Superior temporal gyrus (tissue), 1 donor: ENCODE results near the gene STAP2.

Experiments used
- DNase-seq: peaks from one replicate; pipeline ENCODE4 v3.0.0-alpha.2; 2016; ENCODE audit errors: extremely low spot score

STAP2 gene

DNA sequence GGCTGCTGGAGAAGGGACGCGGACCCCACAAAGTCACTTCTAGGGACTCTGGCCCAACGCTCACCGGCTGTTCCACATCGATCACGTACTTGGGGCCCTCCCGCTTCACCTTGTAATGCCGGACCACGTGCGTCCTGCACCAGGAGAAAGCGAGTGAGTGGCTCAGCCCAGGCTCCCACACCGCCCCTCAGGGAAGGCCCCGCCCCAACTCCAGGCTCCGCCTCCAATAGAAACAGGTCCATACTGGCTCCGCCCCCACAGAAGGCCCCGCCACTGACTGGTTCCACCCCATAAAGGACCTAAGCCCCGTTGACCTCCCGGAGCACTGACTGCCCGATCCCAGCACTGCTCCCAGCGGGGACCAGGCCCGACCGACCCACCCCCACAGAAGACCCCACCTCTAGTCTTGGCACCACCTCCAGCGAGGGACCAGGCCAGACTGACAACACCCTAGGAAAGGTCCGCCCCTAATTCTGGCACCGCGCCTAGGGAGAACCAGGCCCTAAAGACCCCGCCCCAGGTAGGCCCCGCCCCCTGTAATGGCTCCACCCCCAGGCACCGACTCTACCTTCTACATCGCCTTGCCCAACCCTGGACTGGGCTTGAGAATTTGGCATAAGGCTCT is 11.3 kb downstream of the STAP2 start:
- DNase-seq = peak; percentile 40

DNA sequence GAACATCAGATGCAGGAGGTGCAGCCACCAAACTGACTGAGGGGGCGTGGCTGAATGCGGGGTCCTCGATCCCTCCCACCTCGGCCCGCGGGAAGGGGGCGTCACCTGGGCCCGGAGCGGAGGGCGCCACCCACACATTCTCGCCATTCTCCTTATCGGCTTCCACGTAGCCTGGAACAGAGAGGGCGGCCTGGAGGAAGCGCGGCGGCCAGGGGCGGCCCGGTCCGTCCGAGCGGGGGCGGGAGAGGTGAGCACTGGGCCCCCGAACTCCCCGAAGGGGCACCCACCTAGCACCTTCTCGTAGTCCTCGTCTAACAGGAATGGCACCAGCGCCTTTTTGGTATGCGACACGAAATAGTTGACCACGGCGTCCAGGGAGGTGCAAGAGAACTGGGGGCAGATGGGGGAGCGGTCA is 11.8 kb downstream of the STAP2 start:
- DNase-seq = no peak

DNA sequence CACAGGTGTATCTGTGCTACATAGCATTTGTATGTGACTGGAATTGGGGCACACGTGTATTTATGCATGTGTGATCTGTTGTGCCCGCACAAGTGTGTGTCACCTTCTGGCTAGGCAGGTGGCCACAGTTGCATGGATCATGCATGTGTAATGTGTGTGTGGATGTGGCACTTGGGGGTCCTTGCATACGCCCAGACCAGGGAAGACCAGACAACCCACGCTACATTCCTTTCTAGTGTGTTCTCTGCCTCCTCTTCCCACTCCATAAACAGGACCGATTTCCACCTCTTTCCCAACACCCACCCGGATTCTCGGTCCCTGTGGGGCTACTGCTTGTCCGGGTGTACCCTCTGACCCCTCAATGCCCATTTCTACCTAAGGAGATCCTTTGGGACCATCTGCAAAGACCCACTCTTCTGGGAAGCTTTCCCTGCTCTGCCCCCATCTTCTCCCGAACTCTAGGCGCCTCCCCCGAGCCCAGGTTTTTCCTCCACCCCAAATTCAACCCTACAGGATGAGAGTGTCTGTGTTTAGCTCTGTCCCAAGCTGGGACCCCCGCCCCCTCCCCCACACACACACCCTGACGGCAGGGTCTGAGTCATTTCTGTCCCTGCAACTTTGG is 12.3 kb downstream of the STAP2 start:
- DNase-seq = no peak

DNA sequence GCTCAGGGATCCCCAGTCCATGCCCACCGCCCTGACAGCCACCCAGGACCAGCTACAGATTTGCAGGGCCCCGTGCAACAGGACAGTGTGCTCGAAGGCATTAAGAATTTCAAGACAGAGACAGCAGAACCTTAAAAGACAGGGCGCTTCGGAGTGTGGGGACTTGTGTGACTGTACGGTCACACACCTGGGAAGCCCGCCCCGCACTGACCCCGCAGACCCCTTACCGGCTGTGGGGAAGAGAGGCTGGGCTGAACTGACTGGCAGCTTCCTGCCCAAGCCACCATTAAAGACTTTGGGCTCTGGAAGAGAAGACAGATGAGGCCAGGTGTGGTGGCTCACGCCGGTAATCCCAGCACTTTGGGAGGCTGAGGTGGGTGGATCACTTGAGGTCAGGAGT is 14.4 kb downstream of the STAP2 start:
- DNase-seq = no peak

DNA sequence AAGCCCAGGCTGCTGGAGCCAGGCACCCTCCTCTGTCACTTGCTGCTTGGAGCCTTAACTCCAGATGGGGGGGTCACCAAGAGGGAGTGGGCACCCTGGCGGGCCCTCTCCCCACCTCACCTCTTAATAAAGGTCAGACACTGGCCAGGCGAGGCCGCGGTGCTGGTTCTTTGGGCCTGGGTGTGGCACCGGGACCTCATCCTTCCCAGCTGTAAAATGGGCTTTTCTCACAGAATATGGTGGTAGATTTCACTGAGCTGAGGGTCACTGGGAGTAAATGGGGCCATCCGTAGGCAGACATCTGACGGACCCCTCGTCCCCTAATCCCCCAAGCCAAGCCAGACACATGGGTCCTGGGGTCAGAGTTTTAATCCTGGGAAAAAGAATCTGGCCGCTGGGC is 14.9 kb downstream of the STAP2 start:
- DNase-seq = no peak

DNA sequence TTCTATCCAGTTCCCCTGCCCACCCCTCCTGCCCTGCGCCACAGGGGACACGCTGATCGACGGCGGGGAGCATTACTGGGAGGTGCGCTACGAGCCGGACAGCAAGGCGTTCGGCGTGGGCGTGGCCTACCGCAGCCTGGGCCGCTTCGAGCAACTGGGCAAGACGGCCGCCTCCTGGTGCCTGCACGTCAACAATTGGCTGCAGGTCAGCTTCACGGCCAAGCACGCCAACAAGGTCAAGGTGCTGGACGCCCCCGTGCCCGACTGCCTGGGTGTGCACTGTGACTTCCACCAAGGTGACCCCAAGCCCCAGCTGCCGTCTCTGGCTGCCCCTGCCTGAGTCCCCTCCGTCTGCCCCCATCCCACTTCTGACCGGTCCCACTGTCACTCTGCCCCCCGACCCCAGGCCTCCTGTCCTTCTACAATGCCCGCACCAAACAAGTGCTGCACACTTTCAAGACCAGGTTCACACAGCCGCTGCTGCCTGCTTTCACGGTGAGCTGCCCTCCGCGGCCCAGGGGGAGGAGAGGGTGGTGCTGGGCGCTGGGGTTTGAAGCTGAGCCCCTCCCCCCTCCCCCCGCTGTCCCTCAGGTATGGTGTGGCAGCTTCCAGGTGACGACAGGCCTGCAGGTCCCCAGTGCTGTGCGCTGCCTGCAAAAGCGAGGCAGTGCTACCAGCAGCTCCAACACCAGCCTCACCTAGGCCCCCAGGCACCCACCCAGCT is 15.5 kb downstream of the STAP2 start:
- no peak for DNase-seq

DNA sequence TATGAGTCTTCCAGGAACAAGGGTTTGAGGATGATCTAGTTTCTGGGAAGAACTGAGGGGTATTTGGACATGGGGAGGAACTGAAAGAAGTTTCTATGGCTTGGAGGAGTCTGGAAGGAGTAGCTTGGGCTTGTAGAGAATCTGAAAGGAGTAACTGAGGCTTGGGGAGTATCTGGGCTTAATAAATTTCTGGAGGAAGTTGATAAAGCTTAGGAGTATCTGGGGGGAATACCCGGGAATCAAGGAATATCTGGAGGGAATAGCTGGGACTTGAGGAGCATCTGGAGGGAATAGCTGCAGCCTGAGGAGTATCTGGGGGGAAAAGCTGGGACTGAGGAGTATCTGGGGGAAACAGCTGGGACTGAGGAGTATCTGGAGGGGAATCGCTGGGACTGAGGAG is 18.2 kb downstream of the STAP2 start:
- no peak for DNase-seq

DNA sequence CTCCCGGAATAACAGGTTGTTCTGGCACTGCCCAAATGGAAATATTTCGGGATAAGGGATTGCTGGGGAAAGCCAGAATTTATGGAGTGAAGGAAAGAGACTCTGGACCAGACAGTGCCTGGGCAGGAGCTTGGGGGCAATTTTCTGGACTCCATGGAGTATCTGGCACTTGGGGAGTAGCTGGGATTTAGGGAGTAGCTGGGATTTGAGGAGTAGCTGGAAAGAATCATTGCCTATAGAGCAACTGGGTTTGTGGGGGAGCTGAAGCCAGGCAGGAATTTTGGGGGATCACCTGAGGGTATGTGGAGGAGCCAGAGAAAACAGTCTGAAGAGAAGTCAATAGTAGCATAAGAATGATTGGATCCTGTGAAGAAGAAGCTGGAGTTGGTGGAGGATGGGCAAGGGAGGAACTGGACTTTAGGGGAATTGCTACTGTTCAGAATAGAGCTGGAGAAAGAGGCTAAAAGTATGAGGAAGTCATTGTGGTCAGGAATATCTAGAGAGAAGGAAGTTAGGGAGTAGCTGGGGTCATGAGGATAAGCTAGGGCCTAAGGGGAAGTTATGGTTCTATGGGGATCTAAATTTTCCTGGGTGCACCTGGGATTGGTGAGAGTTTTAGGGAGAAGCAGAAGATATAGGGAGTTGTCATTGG is 19.4 kb downstream of the STAP2 start:
- no peak for DNase-seq

DNA sequence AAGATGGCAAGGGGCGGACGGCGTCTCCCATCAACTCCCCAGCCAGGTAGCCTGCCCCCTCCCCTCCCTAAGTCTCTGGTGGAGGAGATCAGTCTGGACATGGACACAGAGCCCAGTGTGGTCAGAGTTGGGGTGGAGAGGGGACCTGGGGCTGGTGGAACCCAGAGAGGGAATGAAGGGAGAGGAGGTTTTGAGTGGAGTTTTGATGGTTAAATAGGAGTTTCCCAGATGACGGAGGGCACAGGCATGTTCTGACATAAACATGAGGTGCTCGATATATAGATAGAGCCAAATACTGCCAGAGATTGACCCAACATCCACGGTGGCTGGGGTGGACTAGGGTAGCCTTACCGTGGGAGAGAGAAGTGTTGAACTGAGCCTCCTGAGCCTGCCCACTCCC is 20.2 kb downstream of the STAP2 start:
- no peak for DNase-seq

DNA sequence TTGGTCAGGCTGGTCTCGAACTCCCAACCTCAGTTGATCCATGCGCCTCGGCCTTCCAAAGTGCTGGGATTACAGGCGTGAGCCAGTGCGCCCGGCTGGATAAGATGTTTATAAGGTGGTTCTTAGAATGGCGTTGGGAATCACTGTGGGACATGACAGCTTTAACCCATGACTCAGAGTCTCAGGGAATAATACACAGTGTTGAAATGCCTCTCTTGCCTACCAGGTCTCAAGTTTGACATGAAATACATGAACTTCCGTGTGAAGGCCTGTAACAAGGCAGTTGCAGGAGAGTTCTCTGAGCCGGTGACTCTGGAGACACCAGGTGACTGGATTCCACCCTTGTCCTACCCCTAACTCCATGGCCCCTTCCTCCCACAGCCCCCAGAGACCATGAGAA is 21.7 kb downstream of the STAP2 start:
- DNase-seq = no peak

DNA sequence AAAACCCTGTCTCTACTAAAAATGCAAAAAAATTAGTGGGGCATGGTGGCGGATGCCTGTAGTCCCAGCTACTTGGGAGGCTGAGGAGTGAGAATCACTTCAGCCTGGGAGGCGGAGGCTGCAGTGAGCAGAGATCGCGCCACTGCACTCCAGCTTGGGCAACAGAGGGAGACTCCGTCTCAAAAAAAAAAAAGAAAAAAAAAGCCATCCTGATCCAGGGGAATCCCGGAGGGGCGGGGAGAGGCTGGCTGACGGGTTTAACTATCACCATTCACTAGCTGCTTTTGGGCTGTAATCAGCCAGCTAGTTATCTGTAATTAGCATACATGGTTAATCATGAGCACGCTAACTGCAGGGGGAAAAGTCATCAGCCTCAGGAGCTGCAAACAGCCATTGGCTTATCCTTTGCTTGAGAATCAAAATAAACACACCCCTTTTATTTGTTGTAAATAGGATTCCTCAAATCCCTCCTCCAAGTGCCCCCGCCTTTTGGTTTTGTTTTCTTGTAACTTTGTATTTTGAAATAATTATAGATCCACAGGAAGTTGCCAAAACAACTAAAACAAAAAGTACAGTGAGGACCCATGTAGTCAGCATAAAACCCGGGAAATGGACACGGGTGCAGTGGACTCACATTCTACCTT is 24.7 kb downstream of the STAP2 start:
- no peak for DNase-seq

DNA sequence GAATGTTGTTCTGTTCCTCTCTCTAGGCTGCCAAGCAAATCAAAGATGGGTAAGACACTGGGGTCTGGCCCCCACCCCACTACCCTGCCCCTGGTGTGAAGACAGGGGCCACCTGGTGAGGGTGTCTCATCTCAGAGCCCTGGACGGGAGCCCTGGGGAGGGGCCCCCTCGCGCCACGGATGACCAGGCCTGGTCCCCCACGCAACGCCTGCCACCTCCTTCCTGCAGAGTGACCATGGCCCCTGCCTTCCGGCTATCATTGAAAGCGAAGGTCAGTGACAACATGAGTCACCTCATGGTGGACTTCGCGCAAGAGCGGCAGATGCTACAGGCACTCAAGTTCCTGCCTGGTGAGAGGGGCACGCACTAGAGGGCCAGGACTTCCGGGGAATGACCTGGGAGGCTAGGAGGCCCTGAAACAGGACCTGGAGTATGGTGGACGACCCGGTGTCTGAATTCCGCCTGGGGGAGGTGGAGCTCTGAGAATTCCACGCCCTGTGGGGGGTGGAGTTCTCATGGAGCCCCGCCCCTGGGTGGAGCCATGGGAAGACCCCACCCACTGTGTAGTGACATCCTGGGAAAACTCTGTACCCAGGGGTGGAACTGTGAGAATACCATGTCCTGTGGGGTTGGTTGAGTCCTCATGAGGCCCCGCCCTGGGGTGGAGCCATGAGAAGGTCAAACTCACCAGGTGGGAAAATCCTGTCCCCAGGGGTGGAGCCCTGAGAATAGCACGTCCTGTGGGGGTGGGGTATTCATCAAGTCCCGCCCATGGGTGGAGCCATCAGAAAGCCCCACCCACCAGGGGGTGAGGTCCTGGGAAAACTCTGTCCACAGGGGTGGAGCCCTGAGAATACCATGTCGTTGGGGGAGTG is 28.1 kb downstream of the STAP2 start:
- no peak for DNase-seq

DNA sequence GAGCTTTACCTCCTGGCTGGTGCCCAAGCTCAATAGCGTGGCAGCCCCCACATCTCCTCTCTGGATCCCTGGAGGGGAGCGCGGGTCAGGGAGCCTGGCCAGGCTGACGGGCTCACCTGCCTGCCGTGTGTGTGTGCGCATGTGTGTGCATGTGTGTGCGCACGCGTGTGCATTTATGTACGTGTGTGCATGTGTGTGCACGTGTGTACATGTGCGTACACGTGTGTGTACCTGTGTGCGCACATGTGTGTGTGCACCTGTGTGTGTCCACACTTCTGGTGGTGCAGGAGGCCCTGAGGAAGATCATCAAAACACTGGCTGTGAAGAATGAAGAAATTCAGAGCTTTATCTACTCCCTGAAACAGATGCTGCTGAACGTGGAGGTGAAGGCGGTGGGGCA is 33.0 kb downstream of the STAP2 start:
- no peak for DNase-seq

DNA sequence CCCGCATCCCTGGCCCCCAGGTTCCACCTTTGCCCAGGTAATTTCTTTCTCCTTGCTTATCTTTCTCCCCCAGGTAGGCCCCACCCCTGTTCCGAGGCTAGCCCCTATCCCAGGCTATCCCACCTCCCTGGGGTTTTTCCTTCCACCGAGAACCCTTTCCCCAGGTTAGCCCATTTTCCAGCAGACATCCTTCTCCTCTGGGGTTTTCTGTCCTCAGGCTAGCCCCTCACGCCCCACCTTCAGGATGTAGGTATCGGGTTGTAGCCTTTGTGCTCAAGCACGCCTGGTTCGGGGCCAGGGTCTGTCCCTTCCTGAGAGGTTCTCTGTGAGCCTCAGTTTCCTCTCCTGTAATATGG is 33.4 kb downstream of the STAP2 start:
- no peak for DNase-seq

DNA sequence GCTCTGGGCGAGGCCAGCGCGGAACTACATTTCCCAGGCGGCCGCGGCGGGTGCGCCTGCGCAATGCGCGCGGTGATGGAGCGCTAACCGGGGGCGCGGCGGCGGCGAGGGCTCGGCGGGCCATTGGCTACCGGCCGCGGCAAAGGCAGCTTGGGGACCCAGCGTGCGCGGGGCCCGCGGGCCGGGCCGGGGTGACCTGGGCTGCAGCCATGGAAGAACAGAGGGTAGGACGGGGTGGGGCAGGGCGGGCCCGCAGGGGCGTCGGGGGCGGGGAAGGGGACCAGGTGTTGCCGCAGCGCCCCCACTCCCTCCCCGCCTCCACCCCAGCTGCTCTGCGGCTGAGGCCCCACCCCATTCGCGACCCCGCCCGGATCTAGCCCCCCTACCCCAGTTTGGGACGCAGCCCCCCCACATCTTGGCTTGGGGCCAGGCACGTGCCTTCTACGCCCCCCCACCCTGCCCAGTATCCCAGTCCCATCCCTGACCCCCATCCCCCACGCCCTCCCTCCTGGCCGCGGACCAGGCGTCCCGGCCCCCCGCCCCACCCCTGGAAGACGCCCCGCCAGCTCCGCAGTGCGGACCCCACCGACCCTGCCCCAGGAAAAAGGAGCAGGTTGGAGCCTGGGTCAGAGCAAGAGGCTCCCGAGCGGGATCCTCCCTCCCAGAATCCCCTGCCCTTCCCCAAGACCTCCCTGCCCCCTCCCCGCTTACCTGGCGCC is 33.9 kb downstream of the STAP2 start, which contains the start of gene FSD1:
FSD1 (plus strand) TSS at position 61 of the 719 bp plus-strand sequence; CDS start at position 210, 149 bp downstream.
- peak; percentile 45 for DNase-seq

DNA sequence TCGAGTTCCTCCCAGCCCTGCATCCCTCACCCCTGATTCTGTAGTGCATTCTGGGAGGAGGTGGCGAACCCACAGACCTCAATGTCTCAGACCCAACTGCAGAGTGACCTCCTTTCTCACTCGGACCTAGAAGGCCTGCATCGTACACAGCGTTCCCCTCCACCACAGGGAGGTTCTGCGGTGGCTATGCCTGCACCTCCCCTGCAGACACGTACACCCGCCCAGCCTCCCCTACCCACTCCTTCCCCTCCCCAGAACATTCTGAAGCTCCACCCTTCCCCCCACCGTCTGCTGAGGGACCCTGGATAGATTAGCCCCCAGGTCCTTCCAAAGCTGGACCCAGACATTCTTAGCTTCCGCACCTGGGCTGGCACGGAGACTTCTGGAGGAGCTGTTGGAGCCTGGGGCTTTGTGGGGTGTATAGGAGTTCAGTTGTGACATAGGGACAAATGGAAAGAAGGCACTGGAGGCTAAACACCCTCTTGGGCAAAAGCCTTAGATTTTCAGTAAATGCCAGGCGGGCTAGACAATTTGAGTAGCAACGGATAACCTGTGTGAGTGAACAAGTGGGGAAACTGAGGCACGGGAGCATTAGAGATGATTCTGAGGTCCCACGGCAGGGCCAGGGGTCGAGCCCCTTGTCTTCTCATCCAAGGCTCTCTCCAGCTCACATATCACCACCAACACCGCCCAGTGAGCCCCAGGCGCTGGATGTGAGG is 34.6 kb downstream of the STAP2 start:
- no peak for DNase-seq

DNA sequence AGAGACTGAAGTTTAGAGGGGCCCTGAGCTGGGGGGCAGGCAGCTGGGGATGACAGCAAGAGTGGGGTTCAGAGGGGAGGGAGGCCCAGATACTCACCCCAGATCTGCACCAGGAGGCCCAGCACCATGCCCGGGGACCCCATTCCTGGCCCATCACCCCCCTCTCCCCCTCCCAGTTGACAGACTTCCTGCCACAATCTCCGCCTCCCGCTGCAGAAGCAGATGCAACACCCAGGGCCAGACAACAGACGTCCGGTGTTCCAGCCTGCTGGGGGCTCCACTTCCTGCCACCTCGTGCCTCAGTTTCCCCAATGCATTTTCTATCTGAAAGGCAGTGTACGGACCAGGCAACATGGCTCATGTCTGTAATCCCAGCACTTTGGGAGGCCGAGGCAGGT is 36.4 kb downstream of the STAP2 start, which contains the start of gene TMIGD2:
TMIGD2 (minus strand) TSS at position 147 of the 398 bp plus-strand sequence; CDS start at position 143, 4 bp downstream.
- no peak for DNase-seq

DNA sequence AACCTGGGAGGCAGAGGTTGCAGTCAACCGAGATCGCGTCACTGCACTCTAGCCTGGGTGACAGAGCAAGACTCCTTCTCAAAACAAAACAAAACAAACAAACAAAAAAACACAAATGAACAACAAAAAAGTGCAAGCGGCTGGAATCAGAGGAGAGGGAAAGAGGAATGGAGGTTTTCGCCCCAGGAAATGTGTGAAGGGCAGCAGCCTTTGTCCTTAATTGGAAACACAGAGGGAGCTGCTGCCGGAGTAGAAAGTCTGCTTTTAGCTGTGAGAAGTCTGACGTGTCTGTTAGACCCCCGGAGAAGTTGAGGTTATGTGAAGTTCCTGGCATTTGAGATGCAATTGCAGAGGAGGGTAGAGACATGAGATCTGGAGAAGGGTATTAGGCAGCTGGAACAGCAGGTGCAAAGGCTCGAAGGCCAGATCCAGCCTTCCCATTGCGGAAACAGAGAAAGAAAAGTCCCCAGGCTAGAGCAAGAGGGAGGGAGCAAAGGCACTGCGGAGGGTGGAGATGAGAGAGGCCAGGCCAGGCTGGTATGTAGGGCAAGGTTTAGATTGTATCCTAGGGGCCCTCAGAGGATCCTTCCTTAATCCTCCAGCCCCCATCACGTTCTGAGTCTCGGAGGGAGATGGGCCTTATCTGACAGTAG is 36.9 kb downstream of the STAP2 start:
- DNase-seq = no peak

DNA sequence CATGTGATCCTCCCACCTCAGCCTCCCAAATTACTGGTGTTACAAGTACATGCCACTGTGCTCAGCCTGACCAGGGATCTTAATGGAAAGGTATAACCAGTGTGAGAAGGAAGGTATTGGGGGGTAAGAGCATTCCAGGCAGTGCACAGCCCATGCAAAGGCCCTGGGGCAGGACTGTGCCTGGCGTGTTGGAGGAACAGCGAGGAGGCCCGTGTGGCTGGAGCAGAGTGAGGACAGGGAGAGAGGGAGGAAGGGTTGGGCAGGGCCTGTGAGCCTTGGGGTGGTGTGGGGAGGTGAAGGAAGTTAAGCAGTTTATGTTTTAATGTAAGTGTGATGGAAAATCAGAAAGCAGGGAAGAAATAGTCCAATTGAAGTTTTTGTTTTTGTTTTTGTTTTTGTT is 38.0 kb downstream of the STAP2 start:
- DNase-seq = no peak
